Neural cell (in vitro differentiated cells): Measurements from ENCODE around the gene DSG3. TPM values are rescaled to one million over a fixed set of nuclear protein-coding genes. Genes with fewer than 3 reads are reported as not detected.

Source experiments
- H2AFZ ChIP-seq: fragments of 200-600, 300-800 bp; sonication (generic), shearing (Covaris generic); 2 replicates; pipeline ENCODE4 v1.6.0; 2014; ENCODE audit warnings: low read depth, mild to moderate bottlenecking, antibody characterized with exemption, low read length, moderate library complexity
- H3F3A ChIP-seq: fragments of 200-600 bp; shearing (Covaris generic); 2 replicates; pipeline ENCODE4 v1.6.1; 2016; ENCODE audit warnings: mild to moderate bottlenecking, moderate library complexity, mixed read lengths, antibody characterized with exemption, low read length; ENCODE audit not compliant: insufficient read depth, poor library complexity, severe bottlenecking
- H3K27ac ChIP-seq: fragments of 200-600, 300-800 bp; sonication (generic), shearing (Covaris generic); 2 replicates; pipeline ENCODE4 v1.5.1; 2014; ENCODE audit warnings: mild to moderate bottlenecking, low read length, moderate library complexity
- H3K27me3 ChIP-seq: fragments of 300-800, 200-600 bp; sonication (generic), shearing (Covaris generic); 2 replicates; pipeline ENCODE4 v1.6.0; 2014; ENCODE audit warnings: mild to moderate bottlenecking, low read depth, low read length, moderate library complexity; ENCODE audit not compliant: insufficient read depth
- H3K36me3 ChIP-seq: fragments of 300-800, 200-600 bp; sonication (generic), shearing (Covaris generic); 2 replicates; pipeline ENCODE4 v1.5.1; 2014; ENCODE audit warnings: mild to moderate bottlenecking, antibody characterized with exemption, low read length, moderate library complexity; ENCODE audit not compliant: insufficient read depth
- H3K4me2 ChIP-seq: fragments of 300-800, 200-600 bp; sonication (generic), shearing (Covaris generic); 2 replicates; pipeline ENCODE4 v1.6.0; 2014; ENCODE audit warnings: mild to moderate bottlenecking, low read length
- H3K4me3 ChIP-seq: fragments of 300-800, 200-600 bp; sonication (generic), shearing (Covaris generic); 2 replicates; pipeline ENCODE4 v1.5.1; 2014; ENCODE audit warnings: mild to moderate bottlenecking, low read length, moderate library complexity
- H3K79me2 ChIP-seq: fragments of 200-600 bp; shearing (Covaris generic); replicated peaks from 2 replicates; pipeline ENCODE4 v1.6.0; 2014; ENCODE audit warnings: mild to moderate bottlenecking, low read length, moderate library complexity; ENCODE audit not compliant: insufficient read depth
- H3K9ac ChIP-seq: fragments of 300-800, 200-600 bp; sonication (generic), shearing (Covaris generic); 2 replicates; pipeline ENCODE4 v1.6.1; 2016; ENCODE audit warnings: mild to moderate bottlenecking, low read length, mixed read lengths
- H3K9me2 ChIP-seq: fragments of 200-600 bp; shearing (Covaris generic); 2 replicates; pipeline ENCODE4 v1.6.1; 2016; ENCODE audit warnings: mild to moderate bottlenecking, low read length, mixed read lengths; ENCODE audit not compliant: insufficient read depth
- H3K9me3 ChIP-seq: fragments of 200-600, 300-800 bp; sonication (generic), shearing (Covaris generic); 2 replicates; pipeline ENCODE4 v1.6.1; 2016; ENCODE audit warnings: mild to moderate bottlenecking, mixed run types, low read length, moderate library complexity, mixed read lengths
- H4K20me1 ChIP-seq: fragments of 200-600 bp; shearing (Covaris generic); 2 replicates; pipeline ENCODE4 v1.6.1; 2016; ENCODE audit warnings: mild to moderate bottlenecking, mixed run types; ENCODE audit not compliant: insufficient read depth
- CTCF ChIP-seq: fragments of 450-650 bp; IDR thresholded peaks from 2 replicates; pipeline ENCODE4 v1.5.1; 2014; ENCODE audit warnings: antibody characterized with exemption, mild to moderate bottlenecking, moderate library complexity; ENCODE audit not compliant: poor library complexity, severe bottlenecking
- EP300 ChIP-seq: fragments of 450-650 bp; conservative IDR thresholded peaks from 2 replicates; pipeline ENCODE4 v1.6.1; 2014; ENCODE audit warnings: antibody characterized with exemption, mild to moderate bottlenecking, moderate library complexity; ENCODE audit not compliant: poor library complexity, severe bottlenecking
- EZH2 ChIP-seq: fragments of 200-600, 300-800 bp; shearing (Covaris generic), sonication (generic); IDR thresholded peaks from 2 replicates; pipeline ENCODE4 v1.6.1; 2014; ENCODE audit warnings: antibody characterized with exemption, low read length, borderline replicate concordance, mild to moderate bottlenecking; ENCODE audit not compliant: insufficient read depth, poor library complexity, severe bottlenecking
- MXI1 ChIP-seq: fragments of 450-650 bp; conservative IDR thresholded peaks from 2 replicates; pipeline ENCODE4 v1.6.1; 2014; ENCODE audit warnings: antibody characterized with exemption, mild to moderate bottlenecking; ENCODE audit not compliant: poor library complexity, severe bottlenecking
- POLR2AphosphoS5 ChIP-seq: IDR thresholded peaks from 2 replicates; pipeline ENCODE4 v1.6.1; 2012
- RAD21 ChIP-seq: fragments of 450-650 bp; conservative IDR thresholded peaks from 2 replicates; pipeline ENCODE4 v1.6.1; 2014; ENCODE audit warnings: antibody characterized with exemption, mild to moderate bottlenecking, moderate library complexity
- REST ChIP-seq: IDR thresholded peaks from 2 replicates; pipeline ENCODE4 v1.6.1; 2012; ENCODE audit warnings: borderline replicate concordance
- SMC3 ChIP-seq: fragments of 450-650 bp; conservative IDR thresholded peaks from 2 replicates; pipeline ENCODE4 v1.6.1; 2014; ENCODE audit warnings: antibody characterized with exemption, mild to moderate bottlenecking, moderate library complexity; ENCODE audit not compliant: poor library complexity
- TAF1 ChIP-seq: IDR thresholded peaks from 2 replicates; pipeline ENCODE4 v1.6.1; 2012; ENCODE audit warnings: low read depth
- polyA plus RNA-seq: library from polyadenylated mRNA; depleted of rRNA; stranded (reverse); fragments of >200 nt; gene quantifications from 2 replicates; pipeline ENCODE4 v1.2.3, GENCODE V29; 2014

DSG3 gene
- polyA plus RNA-seq, 1 donor from 2014 or later, result not detected

- H3K27me3 ChIP-seq, result no peaks in the 10 kb centered on the region
- no peak overlapping the region for H3K4me2 ChIP-seq
- H3K9me2 ChIP-seq, result no peaks in the 10 kb centered on the region
- H3K4me3 ChIP-seq, result no peak overlapping the region
- TF ChIP-seq EP300 (no peak), RAD21 (no peak), EZH2 (no peak), TAF1 (no peak), MXI1 (no peak), SMC3 (no peak), REST (no peak), CTCF (no peak), POLR2AphosphoS5 (no peak)
- H3K9ac ChIP-seq, result no peak overlapping the region
- H3K9me3 ChIP-seq, result no peaks in the 10 kb centered on the region
- no peaks in the 10 kb centered on the region for H3K36me3 ChIP-seq
- no peaks in the 10 kb centered on the region for H3K79me2 ChIP-seq
- H2AFZ ChIP-seq, result no peak overlapping the region
- H4K20me1 ChIP-seq, result no peaks in the 10 kb centered on the region
- H3F3A ChIP-seq, result no peaks in the 10 kb centered on the region
- no peak overlapping the region for H3K27ac ChIP-seq
These were observed 44.0 kb downstream of the DSG3 start for GRCh38 chr18:31491586-31491985.

GRCh38 chr18:31492671-31493070, 45.1 kb downstream of the DSG3 start:
- H3K9me2 ChIP-seq, result no peaks in the 10 kb centered on the region
- no peak overlapping the region for H2AFZ ChIP-seq
- no peak for TF ChIP-seq EZH2
- TF ChIP-seq SMC3, result no peak
- TF ChIP-seq EP300, result no peak
- no peak for TF ChIP-seq POLR2AphosphoS5
- no peak for TF ChIP-seq CTCF
- TF ChIP-seq RAD21, result no peak
- no peak for TF ChIP-seq MXI1
- no peak for TF ChIP-seq REST
- no peaks in the 10 kb centered on the region for H4K20me1 ChIP-seq
- no peak overlapping the region for H3K9ac ChIP-seq
- no peak overlapping the region for H3K27ac ChIP-seq
- H3K9me3 ChIP-seq, result no peaks in the 10 kb centered on the region
- H3K79me2 ChIP-seq, result no peaks in the 10 kb centered on the region
- no peaks in the 10 kb centered on the region for H3K36me3 ChIP-seq
- H3K4me2 ChIP-seq, result no peak overlapping the region
- H3F3A ChIP-seq, result no peaks in the 10 kb centered on the region
- peaks cover 7% of the 10 kb centered on the region for H3K27me3 ChIP-seq
- H3K4me3 ChIP-seq, result no peak overlapping the region
